Liver (tissue), 3 donors: ENCODE results near the gene ARL13A.

ENCODE experiments used
- FOXA1 ChIP-seq: IDR thresholded peaks from 2 replicates; pipeline ENCODE4 v1.6.1; 2016; ENCODE audit warnings: antibody characterized with exemption
- GABPA ChIP-seq, 2 donors: IDR thresholded peaks in 1 of 2; conservative IDR thresholded peaks in 1 of 2; 2 replicates each; pipeline ENCODE4 v1.6.1; 2016; ENCODE audit warnings: antibody characterized with exemption in 2 of 2, mild to moderate bottlenecking in 1 of 2, moderate library complexity in 1 of 2
- JUND ChIP-seq, 2 donors: IDR thresholded peaks; 2 replicates each; pipeline ENCODE4 v1.6.1; 2016; ENCODE audit warnings: antibody characterized with exemption in 2 of 2
- RAD21 ChIP-seq, 2 donors: IDR thresholded peaks; 2 replicates each; pipeline ENCODE4 v1.6.1; 2016; ENCODE audit warnings: antibody characterized with exemption in 2 of 2, mild to moderate bottlenecking in 2 of 2
- SP1 ChIP-seq: IDR thresholded peaks from 2 replicates; pipeline ENCODE4 v1.6.1; 2018; ENCODE audit warnings: antibody characterized with exemption, mild to moderate bottlenecking
- TAF1 ChIP-seq: conservative IDR thresholded peaks from 2 replicates; pipeline ENCODE4 v1.6.1; 2016; ENCODE audit warnings: antibody characterized with exemption, mild to moderate bottlenecking
- TF ChIP-seq, protein P1 (sequence below): fragments of 150-350 bp; IDR thresholded peaks from 2 replicates; pipeline ENCODE4 v1.5.1; 2017; ENCODE audit warnings: improper control_type of control experiment, low read depth, low read length; ENCODE audit not compliant: missing input control
- TF ChIP-seq, protein P2 (sequence below): IDR thresholded peaks from 2 replicates; pipeline ENCODE4 v1.6.1; 2016; ENCODE audit warnings: antibody characterized with exemption
- donor health status: healthy.
- donor health status: healthy.

DNA sequence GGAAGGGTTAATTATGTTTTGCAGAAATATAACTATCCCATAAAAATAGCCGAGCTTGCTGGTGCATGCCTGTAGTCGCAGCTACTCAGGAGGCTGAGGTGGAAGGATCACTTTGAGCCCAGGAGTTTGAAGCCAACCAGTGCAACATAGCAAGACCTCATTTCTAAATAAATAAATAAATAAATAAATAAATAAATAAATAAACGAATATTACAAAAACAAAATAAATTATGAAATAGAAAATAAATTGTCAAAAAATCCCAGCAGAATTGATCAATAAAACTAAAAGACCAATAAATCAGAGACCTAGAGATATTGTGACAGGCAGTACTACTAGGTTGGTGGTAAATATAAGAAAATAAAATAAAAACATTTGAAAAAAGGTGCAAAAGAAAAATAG, 6.7 kb upstream of the ARL13A start:
- TF ChIP-seq JUND (IDR thresholded peaks at IDR 0.05) (no peak), TAF1 (no peak), SP1 (no peak), GABPA (IDR thresholded peaks at IDR 0.05 in 1 of 2, conservative IDR thresholded peaks at IDR 0.05 in 1 of 2) (no peak), FOXA1 (no peak), RAD21 (IDR thresholded peaks at IDR 0.05) (no peak)
- TF ChIP-seq, protein P1, sequence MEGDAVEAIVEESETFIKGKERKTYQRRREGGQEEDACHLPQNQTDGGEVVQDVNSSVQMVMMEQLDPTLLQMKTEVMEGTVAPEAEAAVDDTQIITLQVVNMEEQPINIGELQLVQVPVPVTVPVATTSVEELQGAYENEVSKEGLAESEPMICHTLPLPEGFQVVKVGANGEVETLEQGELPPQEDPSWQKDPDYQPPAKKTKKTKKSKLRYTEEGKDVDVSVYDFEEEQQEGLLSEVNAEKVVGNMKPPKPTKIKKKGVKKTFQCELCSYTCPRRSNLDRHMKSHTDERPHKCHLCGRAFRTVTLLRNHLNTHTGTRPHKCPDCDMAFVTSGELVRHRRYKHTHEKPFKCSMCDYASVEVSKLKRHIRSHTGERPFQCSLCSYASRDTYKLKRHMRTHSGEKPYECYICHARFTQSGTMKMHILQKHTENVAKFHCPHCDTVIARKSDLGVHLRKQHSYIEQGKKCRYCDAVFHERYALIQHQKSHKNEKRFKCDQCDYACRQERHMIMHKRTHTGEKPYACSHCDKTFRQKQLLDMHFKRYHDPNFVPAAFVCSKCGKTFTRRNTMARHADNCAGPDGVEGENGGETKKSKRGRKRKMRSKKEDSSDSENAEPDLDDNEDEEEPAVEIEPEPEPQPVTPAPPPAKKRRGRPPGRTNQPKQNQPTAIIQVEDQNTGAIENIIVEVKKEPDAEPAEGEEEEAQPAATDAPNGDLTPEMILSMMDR = no peak
- TF ChIP-seq, protein P2, sequence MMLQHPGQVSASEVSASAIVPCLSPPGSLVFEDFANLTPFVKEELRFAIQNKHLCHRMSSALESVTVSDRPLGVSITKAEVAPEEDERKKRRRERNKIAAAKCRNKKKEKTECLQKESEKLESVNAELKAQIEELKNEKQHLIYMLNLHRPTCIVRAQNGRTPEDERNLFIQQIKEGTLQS = no peak
